Left ventricle myocardium superior (tissue), 1 donor: ENCODE data around the gene CLCC1. TPM values are rescaled to one million over a fixed set of nuclear protein-coding genes. Genes with fewer than 3 reads are reported as not detected.
"Not testable (repeated sequence)": the region's sequence is repeated elsewhere in the genome, so short reads cannot be mapped to it uniquely, and the experiment has no call there.

Experiments used
- ATAC-seq: fragments of 200-7000 bp; cut with Tn5 transposase; one replicate; pipeline ENCODE4 v1.9.1; 2020; ENCODE audit warnings: mild to moderate bottlenecking, moderate library complexity
- DNase-seq: peaks from one replicate; pipeline ENCODE4 v3.0.0-alpha.2; 2020
- intact Hi-C: fragments of 100-400 bp; cut with micrococcal nuclease; formaldehyde crosslinking; loops from one replicate; pipeline ENCODE4 v1.11.0; 2022
- long read RNA-seq: library from polyadenylated mRNA; unstranded; transcript quantifications from one replicate; pipeline ENCODE4 v2.0.0, GENCODE V29; 2021
- total RNA-seq: library from RNA; stranded (reverse); fragmentation: NEBNext Ultra II Directional; extraction: Animal tissue kit (Norgen Biotek cat#: 25700); gene quantifications from one replicate; pipeline ENCODE4 v1.2.1, GENCODE V29; 2021
- donor health status: DM: no; HTN: yes; CAD: no; lungs with severe emphysema.

CLCC1 gene
- 29.1 TPM for total RNA-seq
- long read RNA-seq, full-length matches to known transcripts: 15 of 62 reads
- long read RNA-seq, partial matches to known transcripts: 3 of 62 reads
- long read RNA-seq, other reads (novel, unspliced or antisense): 44 of 62 reads

- DNase-seq (peak; percentile 94), ATAC-seq (peak; percentile 98)
- intact Hi-C loops: no loop called here
Measured at GRCh38 chr1:108963052-108963686, at the start of gene CLCC1. CLCC1 (minus strand) TSS chr1:108963484; CDS start chr1:108950437, 13,047 bp downstream.

- intact Hi-C loops: no loop called here
- DNase-seq: no peak
- no peak for ATAC-seq
Measured at GRCh38 chr1:109011335-109011734, 48.1 kb upstream of the CLCC1 start.

GRCh38 chr1:108996622-108997021 is 33.3 kb upstream of the CLCC1 start:
- ATAC-seq, intact Hi-C loops, DNase-seq: not testable (repeated sequence)

- intact Hi-C loops: no loop called here
- no peak for ATAC-seq
- no peak for DNase-seq
Measured at GRCh38 chr1:108983114-108983513, 19.8 kb upstream of the CLCC1 start.

- ATAC-seq (no peak), DNase-seq (no peak)
- intact Hi-C loops: no loop called here
Measured at GRCh38 chr1:108976658-108977057, 13.4 kb upstream of the CLCC1 start.

GRCh38 chr1:108972951-108973350 is 9.7 kb upstream of the CLCC1 start:
- no peak for DNase-seq
- intact Hi-C loops: no loop called here
- ATAC-seq: no peak

GRCh38 chr1:108969346-108969745 is 6.1 kb upstream of the CLCC1 start:
- no peak for ATAC-seq
- intact Hi-C loops: no loop called here
- no peak for DNase-seq

- intact Hi-C loops: no loop called here
- ATAC-seq: peak; percentile 13
- DNase-seq: peak; percentile 46
Measured at GRCh38 chr1:108962681-108963051, 618 bp downstream of the CLCC1 start.

GRCh38 chr1:108961752-108962486 is 1.4 kb downstream of the CLCC1 start:
- no peak for DNase-seq
- ATAC-seq: no peak
- intact Hi-C loops: no loop called here

- ATAC-seq (no peak), DNase-seq (no peak)
- intact Hi-C loops: no loop called here
Measured at GRCh38 chr1:108961198-108961597, 2.1 kb downstream of the CLCC1 start.

- intact Hi-C loops: no loop called here
- ATAC-seq: no peak
- no peak for DNase-seq
Measured at GRCh38 chr1:108960719-108961118, 2.6 kb downstream of the CLCC1 start.

GRCh38 chr1:108957888-108958287 is 5.4 kb downstream of the CLCC1 start:
- DNase-seq (no peak), ATAC-seq (no peak)
- intact Hi-C loops: no loop called here

GRCh38 chr1:108955881-108956280 is 7.4 kb downstream of the CLCC1 start:
- DNase-seq: no peak
- no peak for ATAC-seq
- intact Hi-C loops: no loop called here

- intact Hi-C loops: no loop called here
- no peak for ATAC-seq
- no peak for DNase-seq
Measured at GRCh38 chr1:108955111-108955510, 8.2 kb downstream of the CLCC1 start.

- ATAC-seq (no peak), DNase-seq (no peak)
- intact Hi-C loops: no loop called here
Measured at GRCh38 chr1:108953452-108953851, 9.8 kb downstream of the CLCC1 start.

GRCh38 chr1:108951242-108951641 is 12.0 kb downstream of the CLCC1 start:
- intact Hi-C loops: no loop called here
- no peak for ATAC-seq
- no peak for DNase-seq

- DNase-seq (no peak), ATAC-seq (no peak)
- intact Hi-C loops: no loop called here
Measured at GRCh38 chr1:108949044-108949443, 14.2 kb downstream of the CLCC1 start.

- intact Hi-C loops: no loop called here
- ATAC-seq (peak; percentile 45), DNase-seq (no peak)
Measured at GRCh38 chr1:108947871-108948525, 15.3 kb downstream of the CLCC1 start.

- DNase-seq (no peak), ATAC-seq (no peak)
- intact Hi-C loops: no loop called here
Measured at GRCh38 chr1:108936170-108936569, 27.1 kb downstream of the CLCC1 start.

GRCh38 chr1:108933944-108934343 is 29.3 kb downstream of the CLCC1 start:
- intact Hi-C loops: no loop called here
- ATAC-seq: no peak
- DNase-seq: no peak
